Measurements from ENCODE around the gene GABRG3.

The GABRG3 gene

GRCh38 chr15:27065151-27065550 lies 94.2 kb downstream of the GABRG3 start:
- in situ Hi-C loops (cut with MboI; ENCODE audit: low pct_unique_long_range_greater_than_20kb, low sequenced_read_pairs, unreplicated experiment) = no loop called here
- TF ChIP-seq CTCF (IDR thresholded peaks at IDR 0.05; ENCODE audit: extremely low read depth, insufficient read depth, missing control alignments) = no peak
- no peak for DNase-seq (ENCODE audit: low spot score)

- DNase-seq (ENCODE audit: low spot score) = no peak
- TF ChIP-seq CTCF (IDR thresholded peaks at IDR 0.05; ENCODE audit: extremely low read depth, insufficient read depth, missing control alignments) = no peak
- in situ Hi-C loops (cut with MboI; ENCODE audit: low pct_unique_long_range_greater_than_20kb, low sequenced_read_pairs, unreplicated experiment) = no loop called here
Measured at GRCh38 chr15:27065785-27066184, 94.8 kb downstream of the GABRG3 start.

- DNase-seq (ENCODE audit: low spot score) = no peak
- TF ChIP-seq CTCF (IDR thresholded peaks at IDR 0.05; ENCODE audit: extremely low read depth, insufficient read depth, missing control alignments) = no peak
- in situ Hi-C loops (cut with MboI; ENCODE audit: low pct_unique_long_range_greater_than_20kb, low sequenced_read_pairs, unreplicated experiment) = no loop called here
Measured at GRCh38 chr15:27066446-27066845, 95.5 kb downstream of the GABRG3 start.

- no peak for TF ChIP-seq CTCF (IDR thresholded peaks at IDR 0.05; ENCODE audit: extremely low read depth, insufficient read depth, missing control alignments)
- in situ Hi-C loops (cut with MboI; ENCODE audit: low pct_unique_long_range_greater_than_20kb, low sequenced_read_pairs, unreplicated experiment) = no loop called here
- no peak for DNase-seq (ENCODE audit: low spot score)
Measured at GRCh38 chr15:27067175-27067574, 96.2 kb downstream of the GABRG3 start.

- no peak for DNase-seq (ENCODE audit: low spot score)
- no peak for TF ChIP-seq CTCF (IDR thresholded peaks at IDR 0.05; ENCODE audit: extremely low read depth, insufficient read depth, missing control alignments)
- in situ Hi-C loops (cut with MboI; ENCODE audit: low pct_unique_long_range_greater_than_20kb, low sequenced_read_pairs, unreplicated experiment) = no loop called here
Measured at GRCh38 chr15:27070841-27071240, 99.9 kb downstream of the GABRG3 start.

- no peak for TF ChIP-seq CTCF (IDR thresholded peaks at IDR 0.05; ENCODE audit: extremely low read depth, insufficient read depth, missing control alignments)
- in situ Hi-C loops (cut with MboI; ENCODE audit: low pct_unique_long_range_greater_than_20kb, low sequenced_read_pairs, unreplicated experiment) = no loop called here
- no peak for DNase-seq (ENCODE audit: low spot score)
Measured at GRCh38 chr15:27074179-27074578, 103.2 kb downstream of the GABRG3 start.

GRCh38 chr15:27077790-27078189 lies 106.8 kb downstream of the GABRG3 start:
- no peak for DNase-seq (ENCODE audit: low spot score)
- no peak for TF ChIP-seq CTCF (IDR thresholded peaks at IDR 0.05; ENCODE audit: extremely low read depth, insufficient read depth, missing control alignments)
- in situ Hi-C loops (cut with MboI; ENCODE audit: low pct_unique_long_range_greater_than_20kb, low sequenced_read_pairs, unreplicated experiment) = no loop called here
